ENCODE data around the gene KCNJ16.

DNA sequence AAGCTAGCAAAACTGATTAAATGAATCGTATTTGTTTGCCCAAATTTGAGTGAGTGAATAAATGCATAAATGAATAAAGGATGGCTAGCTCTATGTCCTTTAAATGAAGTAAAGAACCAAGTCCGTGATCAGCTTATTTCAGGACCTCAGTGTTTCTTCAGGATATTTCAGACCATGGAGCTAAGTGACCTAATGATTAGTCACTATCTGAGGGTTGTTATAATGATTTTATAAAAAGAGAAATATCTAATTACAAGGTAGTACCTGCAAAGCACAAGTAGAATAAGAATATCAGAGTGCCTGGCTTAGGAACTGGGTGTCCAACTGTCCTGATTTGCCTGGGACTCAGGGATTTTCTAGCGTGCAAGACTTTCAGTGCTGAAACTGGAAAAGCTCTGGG, 106.8 kb downstream of the KCNJ16 start:
- TF ChIP-seq TP53 (CRISPR knock-in tag; IDR thresholded peaks at IDR 0.05) (no peak), EP300 (IDR thresholded peaks at IDR 0.05) (no peak), RFX5 (IDR thresholded peaks at IDR 0.05) (no peak), POLR2A (IDR thresholded peaks at IDR 0.05; ENCODE audit: low read length) (no peak), JUNB (IDR thresholded peaks at IDR 0.05) (no peak), ZSCAN20 (CRISPR knock-in tag; IDR thresholded peaks at IDR 0.05) (no peak), CEBPB (IDR thresholded peaks at IDR 0.05) (no peak), BHLHE40 (IDR thresholded peaks at IDR 0.05; ENCODE audit: low read depth, low read length) (no peak)
- TF ChIP-seq, protein P1, sequence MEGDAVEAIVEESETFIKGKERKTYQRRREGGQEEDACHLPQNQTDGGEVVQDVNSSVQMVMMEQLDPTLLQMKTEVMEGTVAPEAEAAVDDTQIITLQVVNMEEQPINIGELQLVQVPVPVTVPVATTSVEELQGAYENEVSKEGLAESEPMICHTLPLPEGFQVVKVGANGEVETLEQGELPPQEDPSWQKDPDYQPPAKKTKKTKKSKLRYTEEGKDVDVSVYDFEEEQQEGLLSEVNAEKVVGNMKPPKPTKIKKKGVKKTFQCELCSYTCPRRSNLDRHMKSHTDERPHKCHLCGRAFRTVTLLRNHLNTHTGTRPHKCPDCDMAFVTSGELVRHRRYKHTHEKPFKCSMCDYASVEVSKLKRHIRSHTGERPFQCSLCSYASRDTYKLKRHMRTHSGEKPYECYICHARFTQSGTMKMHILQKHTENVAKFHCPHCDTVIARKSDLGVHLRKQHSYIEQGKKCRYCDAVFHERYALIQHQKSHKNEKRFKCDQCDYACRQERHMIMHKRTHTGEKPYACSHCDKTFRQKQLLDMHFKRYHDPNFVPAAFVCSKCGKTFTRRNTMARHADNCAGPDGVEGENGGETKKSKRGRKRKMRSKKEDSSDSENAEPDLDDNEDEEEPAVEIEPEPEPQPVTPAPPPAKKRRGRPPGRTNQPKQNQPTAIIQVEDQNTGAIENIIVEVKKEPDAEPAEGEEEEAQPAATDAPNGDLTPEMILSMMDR (IDR thresholded peaks at IDR 0.05): no peak

Measured in A549 (cell line).